ENCODE results near the gene ARFRP1. TPM values are rescaled to one million over a fixed set of nuclear protein-coding genes. Genes with fewer than 3 reads are reported as not detected.
A peak's percentile ranks its signal among the peaks of the same experiment; 100 is the strongest.

Gene ARFRP1
- total RNA-seq, 4 donors from 2014 or later, result 26.9 to 35.1 (median 27.8) TPM

DNA sequence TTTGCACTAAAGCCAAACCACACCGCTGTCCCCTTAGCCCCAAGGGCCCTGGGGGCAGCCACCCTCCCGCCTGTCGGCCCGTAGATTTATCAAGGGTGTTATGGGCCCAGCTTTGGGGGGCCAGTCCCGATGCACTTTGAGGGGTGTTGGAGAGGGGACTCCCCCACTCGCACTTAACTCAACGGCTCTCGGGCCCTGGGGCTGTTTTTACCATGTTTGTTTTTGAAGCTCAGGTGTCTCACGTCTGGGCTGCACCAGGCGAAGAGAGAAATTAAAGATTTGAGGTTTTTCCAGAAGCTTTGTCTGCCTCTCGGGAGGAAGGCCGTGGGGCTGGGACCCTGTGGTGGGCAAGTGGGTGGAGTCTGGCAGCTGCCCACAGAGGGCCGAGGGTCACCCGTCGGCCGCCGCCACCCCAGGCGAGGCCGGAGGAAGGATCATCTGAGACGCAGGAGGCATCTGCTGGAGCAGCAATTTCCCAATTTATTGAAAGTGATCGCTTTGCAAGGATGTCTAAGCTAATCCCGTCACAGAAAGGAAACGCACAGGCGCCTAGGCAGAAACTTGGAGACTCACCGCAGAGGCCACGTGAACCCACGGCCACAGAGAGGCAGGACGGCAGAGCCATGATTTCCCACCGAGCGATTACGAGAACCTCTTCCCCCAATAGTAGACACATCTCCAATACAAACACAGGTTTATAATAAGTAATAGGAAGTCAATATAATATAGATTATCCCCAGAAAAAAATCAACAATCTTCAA lies 35.6 kb upstream of the ARFRP1 start:
- H3K9me3 ChIP-seq, result no peaks in the 10 kb centered on the region
- ATAC-seq, result no peak
- no peak for DNase-seq
- peaks cover 14 to 25% of the 10 kb centered on the region in 2 donors for H3K4me1 ChIP-seq
- H3K4me3 ChIP-seq, result no peak overlapping the region
- no peaks in the 10 kb centered on the region for H3K27me3 ChIP-seq
- peak overlapping the region in 2 of 4 donors; percentile 18 to 94 for H3K27ac ChIP-seq
- in situ Hi-C loops (cut with MboI; ENCODE audit: low sequenced_read_pairs in 4 of 4) (no loop called here), intact Hi-C loops (cut with DNase I; ENCODE audit: low total_unique reads) (no loop called here)
- TF ChIP-seq, protein P1, sequence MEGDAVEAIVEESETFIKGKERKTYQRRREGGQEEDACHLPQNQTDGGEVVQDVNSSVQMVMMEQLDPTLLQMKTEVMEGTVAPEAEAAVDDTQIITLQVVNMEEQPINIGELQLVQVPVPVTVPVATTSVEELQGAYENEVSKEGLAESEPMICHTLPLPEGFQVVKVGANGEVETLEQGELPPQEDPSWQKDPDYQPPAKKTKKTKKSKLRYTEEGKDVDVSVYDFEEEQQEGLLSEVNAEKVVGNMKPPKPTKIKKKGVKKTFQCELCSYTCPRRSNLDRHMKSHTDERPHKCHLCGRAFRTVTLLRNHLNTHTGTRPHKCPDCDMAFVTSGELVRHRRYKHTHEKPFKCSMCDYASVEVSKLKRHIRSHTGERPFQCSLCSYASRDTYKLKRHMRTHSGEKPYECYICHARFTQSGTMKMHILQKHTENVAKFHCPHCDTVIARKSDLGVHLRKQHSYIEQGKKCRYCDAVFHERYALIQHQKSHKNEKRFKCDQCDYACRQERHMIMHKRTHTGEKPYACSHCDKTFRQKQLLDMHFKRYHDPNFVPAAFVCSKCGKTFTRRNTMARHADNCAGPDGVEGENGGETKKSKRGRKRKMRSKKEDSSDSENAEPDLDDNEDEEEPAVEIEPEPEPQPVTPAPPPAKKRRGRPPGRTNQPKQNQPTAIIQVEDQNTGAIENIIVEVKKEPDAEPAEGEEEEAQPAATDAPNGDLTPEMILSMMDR (IDR thresholded peaks at IDR 0.05 in 4 of 5, conservative IDR thresholded peaks at IDR 0.05 in 1 of 5), result no peak
- no peak for TF ChIP-seq POLR2A (IDR thresholded peaks at IDR 0.05)
- H3K36me3 ChIP-seq, result peaks cover 0 to 9% of the 10 kb centered on the region in 2 donors

DNA sequence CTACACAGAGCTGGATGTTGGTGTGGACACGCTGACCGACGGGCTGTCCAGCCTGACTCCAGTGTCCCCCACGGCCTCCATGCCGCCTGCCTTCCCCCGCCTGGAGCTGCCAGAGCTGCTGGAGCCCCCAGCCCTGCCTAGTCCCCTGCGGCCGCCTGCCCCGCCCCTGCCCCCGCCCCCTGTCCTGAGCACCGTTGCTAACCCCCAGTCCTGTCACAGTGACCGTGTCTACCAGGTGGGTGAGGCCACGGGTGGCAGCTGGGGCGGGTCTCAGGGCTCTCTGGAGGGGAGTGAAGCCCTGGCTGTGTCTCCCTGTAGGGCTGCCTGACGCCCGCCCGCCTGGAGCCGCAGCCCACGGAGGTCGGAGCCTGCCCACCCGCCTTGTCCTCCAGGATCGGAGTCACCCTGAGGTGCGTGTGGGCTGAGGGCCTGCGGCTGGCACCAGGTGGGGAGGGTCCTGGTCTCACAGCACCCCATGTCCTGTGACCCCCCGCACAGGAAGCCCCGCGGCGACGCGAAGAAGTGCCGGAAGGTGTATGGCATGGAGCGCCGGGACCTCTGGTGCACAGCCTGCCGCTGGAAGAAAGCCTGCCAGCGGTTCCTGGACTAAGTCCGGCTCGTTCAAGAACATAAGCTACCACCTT lies 34.7 kb upstream of the ARFRP1 start:
- in situ Hi-C loops (cut with MboI; ENCODE audit: low sequenced_read_pairs in 4 of 4), result no loop called here
- peak overlapping the region in 3 of 4 donors; percentile 90 to 95 (median 94) for H3K27ac ChIP-seq

GRCh38 chr20:63741676-63742380 lies 34.1 kb upstream of the ARFRP1 start:
- H3K36me3 ChIP-seq, result peaks cover 0 to 9% of the 10 kb centered on the region in 2 donors
- TF ChIP-seq, protein P1 (IDR thresholded peaks at IDR 0.05 in 4 of 5, conservative IDR thresholded peaks at IDR 0.05 in 1 of 5), result no peak
- TF ChIP-seq POLR2A (IDR thresholded peaks at IDR 0.05), result no peak
- ATAC-seq, result no peak
- H3K27me3 ChIP-seq, result no peaks in the 10 kb centered on the region
- no peak for DNase-seq
- H3K4me1 ChIP-seq, result peaks cover 17 to 32% of the 10 kb centered on the region in 2 donors
- H3K4me3 ChIP-seq, result peak overlapping the region; percentile 58 to 74 (median 66)
- H3K27ac ChIP-seq, result peak overlapping the region; percentile 90 to 95 (median 94)
- intact Hi-C loops (cut with DNase I; ENCODE audit: low total_unique reads) (loop anchor here (2.0 kb wide), 2 partner anchors 115 to 123 kb away; partner anchors contain the start of genes GMEB2 and TPD52L2), in situ Hi-C loops (cut with MboI; ENCODE audit: low sequenced_read_pairs in 4 of 4) (no loop called here)
- no peaks in the 10 kb centered on the region for H3K9me3 ChIP-seq

More for the DNA sequence above, 34.7 kb upstream of the ARFRP1 start:
- H3K4me3 ChIP-seq, result no peak overlapping the region
- H3K4me1 ChIP-seq, result peaks cover 17 to 32% of the 10 kb centered on the region in 2 donors
- no peaks in the 10 kb centered on the region for H3K9me3 ChIP-seq
- H3K27me3 ChIP-seq, result no peaks in the 10 kb centered on the region
- intact Hi-C loops (cut with DNase I; ENCODE audit: low total_unique reads), result no loop called here
- peaks cover 0 to 9% of the 10 kb centered on the region in 2 donors for H3K36me3 ChIP-seq
- ATAC-seq (no peak), DNase-seq (no peak)
- no peak for TF ChIP-seq POLR2A (IDR thresholded peaks at IDR 0.05)
- TF ChIP-seq, protein P1 (IDR thresholded peaks at IDR 0.05 in 4 of 5, conservative IDR thresholded peaks at IDR 0.05 in 1 of 5), result no peak

- no peak for DNase-seq
- intact Hi-C loops (cut with DNase I; ENCODE audit: low total_unique reads) (loop anchor here (2.0 kb wide), 2 partner anchors 115 to 123 kb away; partner anchors contain the start of genes GMEB2 and TPD52L2), in situ Hi-C loops (cut with MboI; ENCODE audit: low sequenced_read_pairs in 4 of 4) (no loop called here)
- Histone ChIP-seq H3K4me3 (peak overlapping the region; percentile 58 to 74 (median 66)), H3K27me3 (no peaks in the 10 kb centered on the region), H3K36me3 (peaks cover 0 to 10% of the 10 kb centered on the region in 2 donors), H3K27ac (peak overlapping the region; percentile 90 to 95 (median 94)), H3K9me3 (no peaks in the 10 kb centered on the region), H3K4me1 (peaks cover 17 to 32% of the 10 kb centered on the region in 2 donors)
- TF ChIP-seq, protein P1 (IDR thresholded peaks at IDR 0.05 in 4 of 5, conservative IDR thresholded peaks at IDR 0.05 in 1 of 5), result no peak
- TF ChIP-seq POLR2A (IDR thresholded peaks at IDR 0.05), result no peak
- ATAC-seq, result no peak
Measured at GRCh38 chr20:63741354-63741675, 33.5 kb upstream of the ARFRP1 start.

Measured in gastrocnemius medialis (tissue), 4 donors.